Natural killer cell treated with Interleukin-12 subunit alpha and Interleukin-12 subunit beta and Interleukin-15 and Interleukin-18, amount 100 ng/mL, for 72 hours (primary cell): ENCODE data around the gene MMP23B. TPM values are rescaled to one million over a fixed set of nuclear protein-coding genes. Genes with fewer than 3 reads are reported as not detected.

Source experiments
- ATAC-seq, 2 donors: fragments of 150-1000 bp; cut with Tn5 transposase in 1 of 2; sonication (Bioruptor Pico), chemical (Tn5 transposase) in 1 of 2; 2 replicates each; pipeline ENCODE4 v1.10.0; 2021
- DNase-seq: peaks from one replicate; pipeline ENCODE4 v3.0.0; 2022; ENCODE audit warnings: low spot score
- H3K27ac Mint-ChIP-seq, 2 donors: 1 replicate in 1 of 2; 2 replicates in 1 of 2; pipeline ENCODE4 v1.8.0; 2022; ENCODE audit warnings: mixed read lengths in 2 of 2, mild to moderate bottlenecking in 1 of 2, moderate library complexity in 1 of 2
- H3K27me3 Mint-ChIP-seq, 2 donors: 1 replicate in 1 of 2; 2 replicates in 1 of 2; pipeline ENCODE4 v1.8.0; 2022; ENCODE audit warnings: mixed read lengths in 2 of 2
- H3K36me3 Mint-ChIP-seq: one replicate; pipeline ENCODE4 v1.8.0; 2022; ENCODE audit warnings: mixed read lengths
- H3K4me1 Mint-ChIP-seq, 2 donors: 1 replicate in 1 of 2; 2 replicates in 1 of 2; pipeline ENCODE4 v1.8.0; 2022; ENCODE audit warnings: low read depth in 2 of 2, mixed read lengths in 2 of 2, mild to moderate bottlenecking in 1 of 2
- H3K4me3 Mint-ChIP-seq: one replicate; pipeline ENCODE4 v1.8.0; 2022; ENCODE audit warnings: mixed read lengths
- H3K9me3 Mint-ChIP-seq: 2 replicates; pipeline ENCODE4 v1.8.0; 2022; ENCODE audit warnings: mixed read lengths
- total RNA-seq, 2 donors: library from RNA; stranded (reverse); gene quantifications; one replicate each; pipeline ENCODE4 v1.2.3, GENCODE V29; 2022

The MMP23B gene
- total RNA-seq, 2 donors from 2014 or later = 4.9 to 6.1 TPM

GRCh38 chr1:1683104-1683905 is 51.3 kb downstream of the MMP23B start:
- DNase-seq (no peak), ATAC-seq (no peak)
- Mint-ChIP-seq H3K4me1 (peaks cover 4 to 19% of the 10 kb centered on the region in 2 donors), H3K4me3 (no peak overlapping the region), H3K36me3 (no peaks in the 10 kb centered on the region), H3K27ac (peak overlapping the region; percentile 27 to 35), H3K9me3 (no peaks in the 10 kb centered on the region), H3K27me3 (no peaks in the 10 kb centered on the region)

Other genes starting within 250 kb of the MMP23B start
- gene CCNL2, start 232.8 kb upstream of the MMP23B start, total RNA-seq = 100 to 1,000 TPM; 124 to 196 TPM
- gene MRPL20, start 224.9 kb upstream of the MMP23B start, total RNA-seq = 100 to 1,000 TPM; 138 to 175 TPM
- not detected for gene ANKRD65, start 210.9 kb upstream of the MMP23B start, total RNA-seq
- 1 to 10 TPM; 1.3 to 7.7 TPM for gene VWA1, start 196.5 kb upstream of the MMP23B start, total RNA-seq
- 1 to 10 TPM in 1 of 2 donors, under 1 TPM in 1; 0.17 to 1.7 TPM for gene ATAD3C, start 182.5 kb upstream of the MMP23B start, total RNA-seq
- gene ATAD3B, start 160.4 kb upstream of the MMP23B start, total RNA-seq = 100 to 1,000 TPM in 1 of 2 donors, 10 to 100 TPM in 1; 56.6 to 126 TPM
- gene ATAD3A, start 120.0 kb upstream of the MMP23B start, total RNA-seq = 100 to 1,000 TPM in 1 of 2 donors, 10 to 100 TPM in 1; 52.7 to 126 TPM
- 1 to 10 TPM in 1 of 2 donors, not detected in 1; 1.6 TPM for gene TMEM240, start 91.5 kb upstream of the MMP23B start, total RNA-seq
- gene SSU72, start 57.3 kb upstream of the MMP23B start, total RNA-seq = 100 to 1,000 TPM in 1 of 2 donors, 10 to 100 TPM in 1; 97.6 to 146 TPM
- gene FNDC10, start 32.0 kb upstream of the MMP23B start, total RNA-seq = 1 to 10 TPM in 1 of 2 donors, under 1 TPM in 1; 0.81 to 2.4 TPM
- 10 to 100 TPM; 29.3 to 43.5 TPM for gene MIB2, start 16.7 kb upstream of the MMP23B start, total RNA-seq
- gene CDK11B, start 26.8 kb downstream of the MMP23B start, total RNA-seq = 10 to 100 TPM; 37.2 to 51.7 TPM
- gene SLC35E2B, start 60.6 kb downstream of the MMP23B start, total RNA-seq = 10 to 100 TPM; 32.8 to 34.6 TPM
- gene CDK11A, start 92.2 kb downstream of the MMP23B start, total RNA-seq = 100 to 1,000 TPM in 1 of 2 donors, 10 to 100 TPM in 1; 75.9 to 129 TPM
- gene NADK, start 146.3 kb downstream of the MMP23B start, total RNA-seq = 100 to 1,000 TPM in 1 of 2 donors, 10 to 100 TPM in 1; 89.1 to 145 TPM